GM12864 (cell line): ENCODE data around the gene CARNS1.
A peak's percentile ranks its signal among the peaks of the same experiment; 100 is the strongest.

Experiments used
- DNase-seq: peaks from one replicate; pipeline ENCODE4 v3.0.0-alpha.2; 2011; ENCODE audit warnings: low read depth
- H3K4me3 ChIP-seq: 2 replicates; pipeline ENCODE4 v1.5.1; 2011; ENCODE audit warnings: mild to moderate bottlenecking, low read depth, low read length, control low read depth
- TF ChIP-seq, protein P1 (sequence below): IDR thresholded peaks from 2 replicates; pipeline ENCODE4 v1.5.1; 2011; ENCODE audit warnings: low read depth, mild to moderate bottlenecking, moderate library complexity, low read length, control low read depth, inconsistent platforms; ENCODE audit errors: missing control alignments

The CARNS1 gene

DNA sequence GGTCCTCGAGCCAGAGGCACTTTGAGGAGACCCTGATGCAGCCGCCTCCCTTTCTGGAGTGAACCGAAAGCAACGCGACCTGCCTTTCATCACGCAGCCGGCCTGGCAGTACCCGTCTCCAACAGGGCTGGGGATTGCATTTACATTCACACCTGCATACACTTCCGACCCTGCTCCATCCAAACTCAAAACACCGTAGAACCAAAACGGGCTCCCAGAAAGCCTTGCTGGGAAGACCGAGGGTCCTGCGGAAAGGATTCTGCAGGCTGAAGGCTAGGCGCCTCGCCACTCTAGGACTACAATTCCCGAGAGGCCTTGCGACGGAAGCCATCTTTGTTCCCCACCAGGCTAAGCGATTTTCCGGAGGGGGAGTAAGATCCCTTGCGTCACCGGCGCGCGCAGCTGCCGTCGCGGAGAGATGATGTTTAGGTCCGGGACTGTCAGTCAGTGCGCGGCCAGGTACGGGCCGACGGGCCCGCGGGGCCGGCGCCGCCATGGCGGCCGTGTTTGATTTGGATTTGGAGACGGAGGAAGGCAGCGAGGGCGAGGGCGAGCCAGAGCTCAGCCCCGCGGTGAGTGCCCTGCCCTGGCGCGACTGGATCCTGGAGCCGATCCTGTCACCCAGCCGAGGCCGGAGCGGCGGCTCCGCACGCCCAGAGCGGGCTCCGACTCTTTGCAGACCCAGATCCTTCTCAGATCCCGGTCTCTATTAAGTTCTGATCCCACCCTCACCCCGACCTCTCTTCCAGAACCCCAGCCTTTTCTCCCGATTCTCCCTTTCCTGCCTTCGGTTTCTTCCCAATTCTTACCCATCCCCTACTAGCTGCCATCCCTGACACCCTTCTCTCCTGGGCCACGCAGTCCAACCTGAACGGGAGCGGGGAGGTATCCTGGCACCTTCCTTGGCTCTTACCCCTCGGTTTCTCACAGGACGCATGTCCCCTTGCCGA is 12.8 kb downstream of the CARNS1 start, which contains the start of gene RPS6KB2:
Gene RPS6KB2, plus strand, starts transcription at position 443 of the 950 bp plus-strand sequence. Its CDS starts 52 bp downstream, at position 495.
- peak; percentile 95 for DNase-seq
- TF ChIP-seq, protein P1, sequence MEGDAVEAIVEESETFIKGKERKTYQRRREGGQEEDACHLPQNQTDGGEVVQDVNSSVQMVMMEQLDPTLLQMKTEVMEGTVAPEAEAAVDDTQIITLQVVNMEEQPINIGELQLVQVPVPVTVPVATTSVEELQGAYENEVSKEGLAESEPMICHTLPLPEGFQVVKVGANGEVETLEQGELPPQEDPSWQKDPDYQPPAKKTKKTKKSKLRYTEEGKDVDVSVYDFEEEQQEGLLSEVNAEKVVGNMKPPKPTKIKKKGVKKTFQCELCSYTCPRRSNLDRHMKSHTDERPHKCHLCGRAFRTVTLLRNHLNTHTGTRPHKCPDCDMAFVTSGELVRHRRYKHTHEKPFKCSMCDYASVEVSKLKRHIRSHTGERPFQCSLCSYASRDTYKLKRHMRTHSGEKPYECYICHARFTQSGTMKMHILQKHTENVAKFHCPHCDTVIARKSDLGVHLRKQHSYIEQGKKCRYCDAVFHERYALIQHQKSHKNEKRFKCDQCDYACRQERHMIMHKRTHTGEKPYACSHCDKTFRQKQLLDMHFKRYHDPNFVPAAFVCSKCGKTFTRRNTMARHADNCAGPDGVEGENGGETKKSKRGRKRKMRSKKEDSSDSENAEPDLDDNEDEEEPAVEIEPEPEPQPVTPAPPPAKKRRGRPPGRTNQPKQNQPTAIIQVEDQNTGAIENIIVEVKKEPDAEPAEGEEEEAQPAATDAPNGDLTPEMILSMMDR, result no peak
- H3K4me3 ChIP-seq, result peak within 1 kb of the TSS; percentile 63

DNA sequence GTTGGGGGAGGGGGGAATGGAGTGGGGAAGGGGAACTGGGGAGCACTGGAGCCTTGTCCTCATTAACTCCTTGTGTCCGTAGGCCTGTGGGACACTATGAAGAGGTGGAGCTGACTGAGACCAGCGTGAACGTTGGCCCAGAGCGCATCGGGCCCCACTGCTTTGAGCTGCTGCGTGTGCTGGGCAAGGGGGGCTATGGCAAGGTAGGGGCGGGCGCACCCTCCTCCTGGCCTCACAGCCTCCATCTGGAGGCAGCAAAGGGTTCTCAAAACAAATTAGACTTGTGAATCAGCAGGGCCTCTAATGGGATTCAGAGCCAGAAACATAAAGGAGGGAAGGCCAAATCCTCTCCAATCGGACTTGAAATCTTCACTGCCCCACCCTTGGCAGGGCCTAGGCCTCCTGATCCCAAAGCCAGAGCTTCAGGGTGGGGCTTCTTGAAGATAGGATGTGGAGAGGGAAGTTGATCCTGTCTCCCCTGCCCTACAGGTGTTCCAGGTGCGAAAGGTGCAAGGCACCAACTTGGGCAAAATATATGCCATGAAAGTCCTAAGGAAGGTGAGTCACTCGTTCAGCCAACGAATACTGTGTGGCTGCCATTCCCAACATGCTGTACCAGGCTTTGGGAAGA is 13.7 kb downstream of the CARNS1 start:
- DNase-seq, result no peak
- TF ChIP-seq, protein P1, result no peak
- peak overlapping the region; percentile 63 for H3K4me3 ChIP-seq

DNA sequence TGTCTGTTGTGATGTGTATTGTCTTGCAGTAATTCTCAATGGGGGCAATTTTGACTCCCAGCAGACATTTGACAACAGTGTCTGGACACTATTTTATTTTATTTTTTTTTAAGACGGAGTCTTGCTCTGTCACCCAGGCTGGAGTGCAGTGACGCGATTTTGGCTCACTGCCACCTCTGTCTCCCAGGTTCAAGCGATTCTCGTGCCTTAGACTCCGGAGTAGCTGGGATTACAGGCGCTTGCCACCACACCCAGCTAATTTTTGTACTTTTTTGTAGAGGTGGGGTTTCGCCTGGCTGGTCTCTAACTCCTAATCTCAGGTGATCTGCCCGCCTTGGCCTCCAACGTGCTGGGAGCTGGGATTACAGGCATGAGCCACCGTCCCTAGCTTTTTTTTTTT is 14.2 kb downstream of the CARNS1 start:
- DNase-seq, result no peak
- peak overlapping the region; percentile 63; the same call in 1 of the 2 replicates for H3K4me3 ChIP-seq
- TF ChIP-seq, protein P1, result no peak

DNA sequence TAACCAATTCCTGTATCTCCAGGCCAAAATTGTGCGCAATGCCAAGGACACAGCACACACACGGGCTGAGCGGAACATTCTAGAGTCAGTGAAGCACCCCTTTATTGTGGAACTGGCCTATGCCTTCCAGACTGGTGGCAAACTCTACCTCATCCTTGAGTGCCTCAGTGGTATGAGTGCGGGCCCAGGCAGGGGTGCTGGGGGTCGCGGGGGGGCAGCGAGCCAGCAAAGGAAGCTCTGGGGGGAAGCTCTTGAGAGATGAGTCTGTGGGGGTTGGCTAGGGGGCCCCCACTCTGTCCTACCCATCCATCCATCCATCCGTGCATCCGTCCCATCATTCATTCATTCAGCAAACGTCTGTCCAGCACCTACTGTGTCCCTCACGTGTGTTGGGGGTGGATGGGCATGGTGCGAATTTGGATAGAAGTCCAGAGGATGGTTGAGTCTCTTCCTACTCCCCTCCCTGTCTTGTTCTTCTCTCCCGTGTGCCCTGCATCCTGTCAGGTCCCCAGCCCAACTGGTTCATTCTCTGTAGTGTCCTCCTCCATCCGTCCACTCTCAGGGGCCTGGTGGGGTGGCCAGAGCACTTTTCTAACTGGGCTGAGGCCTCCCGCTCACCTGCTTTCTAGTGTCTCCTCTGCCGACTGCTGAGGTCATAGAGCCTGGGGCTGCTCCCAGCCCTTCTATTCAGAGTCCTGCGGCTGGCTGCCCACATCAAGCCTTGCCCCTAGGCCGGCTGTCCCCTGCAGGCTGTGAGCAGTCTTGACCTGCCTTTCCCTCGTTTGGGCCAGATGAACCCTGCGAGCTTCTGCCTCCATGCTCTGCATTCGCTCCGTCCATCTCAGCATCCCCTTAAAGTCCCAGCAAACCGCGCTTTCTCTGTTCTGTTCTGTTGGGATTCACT is 16.1 kb downstream of the CARNS1 start:
- no peak overlapping the region for H3K4me3 ChIP-seq
- TF ChIP-seq, protein P1, result no peak
- no peak for DNase-seq

DNA sequence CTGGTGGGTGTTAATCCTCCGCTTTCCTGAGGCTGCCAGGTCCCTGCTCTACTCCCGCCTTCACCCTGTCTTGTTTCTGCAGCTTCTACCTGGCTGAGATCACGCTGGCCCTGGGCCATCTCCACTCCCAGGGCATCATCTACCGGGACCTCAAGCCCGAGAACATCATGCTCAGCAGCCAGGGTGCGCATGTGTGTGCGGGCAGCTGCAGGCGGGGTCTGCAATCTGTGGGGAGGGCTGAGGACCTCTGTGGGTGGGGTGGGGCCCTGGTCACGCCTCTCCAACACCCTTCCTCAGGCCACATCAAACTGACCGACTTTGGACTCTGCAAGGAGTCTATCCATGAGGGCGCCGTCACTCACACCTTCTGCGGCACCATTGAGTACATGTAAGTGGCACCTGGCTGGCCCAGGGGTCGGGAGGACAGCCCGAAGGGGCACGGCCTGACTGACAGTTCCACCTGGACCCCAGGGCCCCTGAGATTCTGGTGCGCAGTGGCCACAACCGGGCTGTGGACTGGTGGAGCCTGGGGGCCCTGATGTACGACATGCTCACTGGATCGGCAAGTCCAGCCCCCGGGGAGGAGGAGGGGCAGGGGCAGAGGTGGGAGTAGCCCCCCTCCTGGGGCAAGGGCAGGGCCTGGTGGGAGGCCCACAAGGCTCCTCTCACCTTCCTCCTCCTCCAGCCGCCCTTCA is 17.3 kb downstream of the CARNS1 start:
- H3K4me3 ChIP-seq, result no peak overlapping the region
- TF ChIP-seq, protein P1, result no peak
- no peak for DNase-seq
